CD14-positive monocyte (primary cell): ENCODE data around the gene CELF2. TPM values are rescaled to one million over a fixed set of nuclear protein-coding genes. Genes with fewer than 3 reads are reported as not detected.
A peak's percentile ranks its signal among the peaks of the same experiment; 100 is the strongest.

Experiments
- DNase-seq, 3 donors: peaks; one replicate each; pipeline ENCODE4 v3.0.0-alpha.2; 2011 to 2022
- H2AFZ ChIP-seq: 2 replicates; pipeline ENCODE4 v1.6.0; 2012; ENCODE audit warnings: mild to moderate bottlenecking, low read depth, low read length, inconsistent platforms; ENCODE audit not compliant: insufficient read depth, poor library complexity, severe bottlenecking
- H3K27ac ChIP-seq, 2 donors: 1 replicate in 1 of 2; 2 replicates in 1 of 2; pipeline ENCODE4 v1.5.1; 2012 to 2013; ENCODE audit warnings: low read length in 2 of 2, control low read depth in 1 of 2, inconsistent platforms in 1 of 2, low read depth in 1 of 2, mild to moderate bottlenecking in 1 of 2
- H3K27me3 ChIP-seq, 2 donors: one replicate each; pipeline versions ENCODE4 v1.6.0 to v1.6.1; 2011 to 2013; ENCODE audit warnings: low read length in 2 of 2; ENCODE audit not compliant: control insufficient read depth in 2 of 2, insufficient read depth in 2 of 2
- H3K36me3 ChIP-seq, 2 donors: replicated peaks in 1 of 2; 1 replicate in 1 of 2; 2 replicates in 1 of 2; pipeline versions ENCODE4 v1.5.1 to v1.6.1; 2012 to 2013; ENCODE audit warnings: low read length in 2 of 2, control low read depth in 1 of 2, inconsistent platforms in 1 of 2, mild to moderate bottlenecking in 1 of 2; ENCODE audit not compliant: insufficient read depth in 2 of 2, control insufficient read depth in 1 of 2
- H3K4me1 ChIP-seq, 2 donors: 1 replicate in 1 of 2; 2 replicates in 1 of 2; pipeline versions ENCODE4 v1.5.1 to v1.6.1; 2012 to 2013; ENCODE audit warnings: low read length in 2 of 2, control low read depth in 1 of 2, inconsistent platforms in 1 of 2, mild to moderate bottlenecking in 1 of 2, moderate library complexity in 1 of 2; ENCODE audit not compliant: insufficient read depth in 2 of 2, control insufficient read depth in 1 of 2
- H3K4me2 ChIP-seq: replicated peaks from 2 replicates; pipeline ENCODE3; 2012; ENCODE audit warnings: low read length, moderate library complexity, mild to moderate bottlenecking; ENCODE audit not compliant: poor library complexity, severe bottlenecking; ENCODE audit errors: extremely low read depth
- H3K4me3 ChIP-seq, 3 experiments: fragments of 200-600 bp in 1 of 3; sonication (generic) in 1 of 3; replicated peaks in 1 of 3; 1 replicate in 2 of 3; 2 replicates in 1 of 3; pipeline ENCODE4 v1.5.1; 2011 to 2013; ENCODE audit warnings: low read length in 3 of 3, mild to moderate bottlenecking in 3 of 3, control low read depth in 2 of 3, low read depth in 2 of 3, inconsistent platforms in 1 of 3, moderate library complexity in 1 of 3
- H3K79me2 ChIP-seq: 2 replicates; pipeline ENCODE4 v1.6.0; 2012; ENCODE audit warnings: mild to moderate bottlenecking, control low read depth, inconsistent platforms, low read length, moderate library complexity; ENCODE audit not compliant: insufficient read depth
- H3K9ac ChIP-seq: 2 replicates; pipeline ENCODE4 v1.6.0; 2017; ENCODE audit warnings: low read length, mild to moderate bottlenecking; ENCODE audit not compliant: insufficient read depth, poor library complexity, severe bottlenecking
- H3K9me3 ChIP-seq, 2 donors: replicated peaks in 1 of 2; 1 replicate in 1 of 2; 2 replicates in 1 of 2; pipeline versions ENCODE4 v1.5.1 to v1.6.1; 2012 to 2013; ENCODE audit warnings: low read length in 2 of 2, control low read depth in 1 of 2; ENCODE audit not compliant: control insufficient read depth in 1 of 2, insufficient read depth in 1 of 2
- H4K20me1 ChIP-seq: 2 replicates; pipeline ENCODE4 v1.6.0; 2012; ENCODE audit warnings: mild to moderate bottlenecking, low read length, control low read depth, moderate library complexity; ENCODE audit not compliant: insufficient read depth
- H3K27ac Mint-ChIP-seq, 7 donors: one replicate each; pipeline ENCODE4 v1.8.0; 2020; ENCODE audit warnings: mild to moderate bottlenecking in 7 of 7, mixed read lengths in 7 of 7, moderate library complexity in 6 of 7, inconsistent platforms in 2 of 7
- H3K27me3 Mint-ChIP-seq, 3 donors: one replicate each; pipeline ENCODE4 v1.8.0; 2021 to 2022; ENCODE audit warnings: low read depth in 3 of 3, mild to moderate bottlenecking in 3 of 3, mixed read lengths in 3 of 3, moderate library complexity in 3 of 3, inconsistent platforms in 1 of 3
- H3K36me3 Mint-ChIP-seq, 2 donors: one replicate each; pipeline ENCODE4 v1.8.0; 2020; ENCODE audit warnings: mixed read lengths in 2 of 2, inconsistent platforms in 1 of 2, mild to moderate bottlenecking in 1 of 2
- H3K4me1 Mint-ChIP-seq: one replicate; pipeline ENCODE4 v1.8.0; 2020; ENCODE audit warnings: mild to moderate bottlenecking, mixed read lengths
- H3K4me3 Mint-ChIP-seq, 2 donors: one replicate each; pipeline ENCODE4 v1.8.0; 2020; ENCODE audit warnings: mild to moderate bottlenecking in 2 of 2, mixed read lengths in 2 of 2, moderate library complexity in 1 of 2
- H3K9me3 Mint-ChIP-seq, 7 donors: one replicate each; pipeline ENCODE4 v1.8.0; 2020 to 2022; ENCODE audit warnings: mixed read lengths in 7 of 7, mild to moderate bottlenecking in 6 of 7, moderate library complexity in 6 of 7, inconsistent platforms in 2 of 7
- WGBS: methylation state at CpG from one replicate; pipeline ENCODE4 v1.1.5; 2013; ENCODE audit warnings: missing lambda C conversion rate; ENCODE audit not compliant: insufficient coverage; 5-methylcytosine and 5-hydroxymethylcytosine counted together
- intact Hi-C, 2 donors: fragments of 100-400 bp; cut with micrococcal nuclease; formaldehyde crosslinking; loops; one replicate each; pipeline versions ENCODE4 v1.15.0 to v1.15.1; 2023
- polyA plus RNA-seq, 3 donors: library from polyadenylated mRNA; depleted of rRNA in 1 of 3; unstranded in 2 of 3; stranded (reverse) in 1 of 3; fragments of 300-500 nt in 2 of 3; fragments of >200 nt in 1 of 3; fragmentation: Illumina TruSeq in 2 of 3; gene quantifications; 1 replicate in 2 of 3; 2 replicates in 1 of 3; pipeline ENCODE4 v1.2.3, GENCODE V29; 2012 to 2021
- TF ChIP-seq, protein P1 (sequence below): fragments of 200-600 bp; IDR thresholded peaks from one replicate; pipeline ENCODE4 v1.8.0; 2022; ENCODE audit warnings: antibody characterized with exemption, mild to moderate bottlenecking

Gene CELF2
- polyA plus RNA-seq, 3 donors: 53.5 to 93.3 (median 80.5) TPM

DNA sequence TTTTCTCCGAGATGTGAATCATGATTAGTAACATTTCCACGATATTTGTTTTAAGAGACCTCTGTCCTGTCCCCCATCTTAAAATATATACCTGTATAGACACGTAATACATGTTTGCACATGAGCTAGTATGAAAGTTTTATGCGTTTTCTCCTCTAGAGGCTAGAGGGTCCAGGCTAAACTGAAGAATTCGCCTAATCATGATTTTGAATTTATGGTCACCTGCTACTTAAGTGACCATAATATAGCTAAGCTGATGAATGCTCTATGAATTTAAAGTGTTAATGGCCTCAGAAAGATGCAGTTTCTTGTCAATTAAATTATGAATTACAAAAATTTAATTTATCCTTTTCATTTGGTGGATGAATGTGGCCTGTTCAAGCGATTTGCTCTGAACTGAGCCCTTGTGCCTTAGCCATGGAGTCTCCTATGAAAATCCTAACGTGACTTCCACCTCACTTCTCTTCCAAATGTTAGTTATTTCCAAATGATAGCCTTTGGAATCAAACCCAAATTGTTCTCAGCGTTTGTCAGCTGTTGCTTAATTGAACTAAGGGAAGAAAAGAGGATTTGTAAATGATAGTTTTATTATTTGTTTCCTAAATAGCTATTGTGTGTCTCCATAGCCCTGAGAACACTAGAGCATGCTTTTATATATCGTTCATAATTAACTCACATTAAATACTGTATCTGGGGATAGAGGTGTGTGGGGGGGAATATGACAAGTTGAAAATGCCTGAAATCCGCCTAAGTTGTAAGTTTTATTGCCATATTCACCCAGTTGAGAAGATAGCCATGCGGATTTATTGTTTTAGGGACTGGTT, 2.3 kb downstream of the CELF2 start:
- 84% methylated on average over 2 of the region's 11 CpGs for WGBS
- H3K4me3 Mint-ChIP-seq: peak overlapping the region in 1 of 2 donors; percentile 86
- intact Hi-C loops: no loop called here
- no peaks in the 10 kb centered on the region for H4K20me1 ChIP-seq
- peaks cover 78 to 81% of the 10 kb centered on the region in 2 donors for H3K27me3 ChIP-seq
- DNase-seq: no peak
- TF ChIP-seq, protein P1, sequence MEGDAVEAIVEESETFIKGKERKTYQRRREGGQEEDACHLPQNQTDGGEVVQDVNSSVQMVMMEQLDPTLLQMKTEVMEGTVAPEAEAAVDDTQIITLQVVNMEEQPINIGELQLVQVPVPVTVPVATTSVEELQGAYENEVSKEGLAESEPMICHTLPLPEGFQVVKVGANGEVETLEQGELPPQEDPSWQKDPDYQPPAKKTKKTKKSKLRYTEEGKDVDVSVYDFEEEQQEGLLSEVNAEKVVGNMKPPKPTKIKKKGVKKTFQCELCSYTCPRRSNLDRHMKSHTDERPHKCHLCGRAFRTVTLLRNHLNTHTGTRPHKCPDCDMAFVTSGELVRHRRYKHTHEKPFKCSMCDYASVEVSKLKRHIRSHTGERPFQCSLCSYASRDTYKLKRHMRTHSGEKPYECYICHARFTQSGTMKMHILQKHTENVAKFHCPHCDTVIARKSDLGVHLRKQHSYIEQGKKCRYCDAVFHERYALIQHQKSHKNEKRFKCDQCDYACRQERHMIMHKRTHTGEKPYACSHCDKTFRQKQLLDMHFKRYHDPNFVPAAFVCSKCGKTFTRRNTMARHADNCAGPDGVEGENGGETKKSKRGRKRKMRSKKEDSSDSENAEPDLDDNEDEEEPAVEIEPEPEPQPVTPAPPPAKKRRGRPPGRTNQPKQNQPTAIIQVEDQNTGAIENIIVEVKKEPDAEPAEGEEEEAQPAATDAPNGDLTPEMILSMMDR: no peak
- H3K4me2 ChIP-seq: no peak overlapping the region
- no peak overlapping the region for H2AFZ ChIP-seq
- H3K79me2 ChIP-seq: no peaks in the 10 kb centered on the region
- peaks cover 72 to 87% (median 73%) of the 10 kb centered on the region in 3 donors for H3K27me3 Mint-ChIP-seq
- H3K9ac ChIP-seq: no peak overlapping the region
- H3K9me3 Mint-ChIP-seq: peaks cover 0 to 11% (median 6%) of the 10 kb centered on the region in 7 donors
- H3K27ac ChIP-seq: no peak overlapping the region
- no peaks in the 10 kb centered on the region for H3K36me3 ChIP-seq
- H3K27ac Mint-ChIP-seq: no peak overlapping the region
- H3K4me1 Mint-ChIP-seq: peaks cover 11% of the 10 kb centered on the region
- H3K4me3 ChIP-seq: no peak overlapping the region
- H3K4me1 ChIP-seq: peaks cover 9 to 15% of the 10 kb centered on the region in 2 donors
- H3K36me3 Mint-ChIP-seq: no peaks in the 10 kb centered on the region
- H3K9me3 ChIP-seq: peaks cover 0 to 6% of the 10 kb centered on the region in 2 donors

DNA sequence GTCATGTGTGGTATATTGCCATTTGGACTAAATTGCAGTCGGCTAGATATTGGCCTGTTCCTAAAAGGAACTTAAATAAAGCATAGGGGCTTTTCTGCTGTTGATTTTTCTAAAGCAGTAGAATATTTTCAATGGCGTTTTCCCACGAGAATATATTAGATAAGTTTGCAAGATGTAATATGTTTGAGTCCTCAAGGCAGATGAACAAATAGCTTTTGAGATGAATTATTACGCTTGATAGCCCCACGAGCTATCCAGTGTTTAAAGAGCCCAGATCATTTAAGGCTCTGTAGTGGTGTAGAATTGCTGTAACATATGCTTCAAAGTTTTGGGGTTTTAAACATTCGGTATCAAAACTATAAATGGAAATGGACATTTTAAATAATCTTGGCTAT, 2.9 kb downstream of the CELF2 start:
- H3K36me3 ChIP-seq: no peaks in the 10 kb centered on the region
- H3K27me3 ChIP-seq: peaks cover 73 to 75% of the 10 kb centered on the region in 2 donors

More for the DNA sequence above, 2.9 kb downstream of the CELF2 start:
- H3K4me1 ChIP-seq: peaks cover 9 to 15% of the 10 kb centered on the region in 2 donors
- peaks cover 0 to 11% (median 6%) of the 10 kb centered on the region in 7 donors for H3K9me3 Mint-ChIP-seq
- no peaks in the 10 kb centered on the region for H3K79me2 ChIP-seq
- WGBS: 93% methylated on average over 5 of the region's 6 CpGs
- H3K36me3 Mint-ChIP-seq: no peaks in the 10 kb centered on the region
- no peak overlapping the region for H3K27ac Mint-ChIP-seq
- peaks cover 0 to 6% of the 10 kb centered on the region in 2 donors for H3K9me3 ChIP-seq
- DNase-seq: no peak
- no peak overlapping the region for H3K9ac ChIP-seq
- peak overlapping the region in 1 of 2 donors; percentile 39 for H3K4me3 Mint-ChIP-seq
- no peak overlapping the region for H3K4me2 ChIP-seq
- H3K27ac ChIP-seq: no peak overlapping the region
- no peaks in the 10 kb centered on the region for H4K20me1 ChIP-seq
- no peak overlapping the region for H2AFZ ChIP-seq
- peaks cover 11% of the 10 kb centered on the region for H3K4me1 Mint-ChIP-seq
- no peak overlapping the region for H3K4me3 ChIP-seq
- peaks cover 67 to 80% (median 69%) of the 10 kb centered on the region in 3 donors for H3K27me3 Mint-ChIP-seq
- intact Hi-C loops: no loop called here
- TF ChIP-seq, protein P1: no peak
